ENCODE results near the gene DNASE1L3.

DNA sequence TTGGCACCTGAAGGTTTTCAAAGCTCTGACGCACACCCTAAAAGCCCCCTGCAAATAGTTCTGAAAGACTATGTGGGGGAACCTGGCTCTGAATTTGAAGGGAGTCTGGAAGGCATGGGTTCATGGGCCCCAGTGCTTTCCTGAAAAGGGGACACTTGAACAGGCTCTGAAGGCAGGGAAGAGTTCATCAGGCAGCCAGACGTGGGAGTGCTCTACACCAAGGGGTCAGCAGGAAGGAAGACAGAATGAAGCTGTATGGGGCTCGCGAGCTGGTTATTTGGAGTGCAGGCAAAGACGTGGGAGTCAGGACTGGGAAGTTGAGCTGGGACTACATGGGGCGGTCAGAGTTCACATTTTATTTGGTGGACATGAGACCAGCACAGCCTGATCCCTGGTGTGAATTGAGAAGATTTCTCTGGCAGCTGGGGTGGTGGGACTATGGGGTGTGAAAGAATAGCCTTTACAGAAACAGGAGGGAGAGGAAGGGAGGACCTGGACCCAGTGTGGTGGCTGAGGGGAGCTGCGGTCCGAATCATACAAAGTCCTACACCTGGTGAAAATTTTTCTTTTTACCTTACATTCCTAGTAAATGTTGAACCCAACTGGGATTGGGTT, 39.4 kb upstream of the DNASE1L3 start:
- TF ChIP-seq, protein P1, sequence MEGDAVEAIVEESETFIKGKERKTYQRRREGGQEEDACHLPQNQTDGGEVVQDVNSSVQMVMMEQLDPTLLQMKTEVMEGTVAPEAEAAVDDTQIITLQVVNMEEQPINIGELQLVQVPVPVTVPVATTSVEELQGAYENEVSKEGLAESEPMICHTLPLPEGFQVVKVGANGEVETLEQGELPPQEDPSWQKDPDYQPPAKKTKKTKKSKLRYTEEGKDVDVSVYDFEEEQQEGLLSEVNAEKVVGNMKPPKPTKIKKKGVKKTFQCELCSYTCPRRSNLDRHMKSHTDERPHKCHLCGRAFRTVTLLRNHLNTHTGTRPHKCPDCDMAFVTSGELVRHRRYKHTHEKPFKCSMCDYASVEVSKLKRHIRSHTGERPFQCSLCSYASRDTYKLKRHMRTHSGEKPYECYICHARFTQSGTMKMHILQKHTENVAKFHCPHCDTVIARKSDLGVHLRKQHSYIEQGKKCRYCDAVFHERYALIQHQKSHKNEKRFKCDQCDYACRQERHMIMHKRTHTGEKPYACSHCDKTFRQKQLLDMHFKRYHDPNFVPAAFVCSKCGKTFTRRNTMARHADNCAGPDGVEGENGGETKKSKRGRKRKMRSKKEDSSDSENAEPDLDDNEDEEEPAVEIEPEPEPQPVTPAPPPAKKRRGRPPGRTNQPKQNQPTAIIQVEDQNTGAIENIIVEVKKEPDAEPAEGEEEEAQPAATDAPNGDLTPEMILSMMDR (IDR thresholded peaks at IDR 0.05) = no peak
- TF ChIP-seq POLR2AphosphoS5 (IDR thresholded peaks at IDR 0.05) = no peak

All from prostate gland (tissue), 2 donors.